Mesenchymal stem cell (in vitro differentiated cells and primary cell): ENCODE results near the gene DDX39B.

ENCODE experiments used
- DNase-seq: peaks from one replicate; pipeline ENCODE4 v3.0.0-alpha.2; 2013
- H2AFZ ChIP-seq: one replicate; pipeline ENCODE4 v1.6.1; 2013; ENCODE audit warnings: low read depth, mild to moderate bottlenecking, control low read depth, inconsistent platforms, low read length, moderate library complexity
- H2AK5ac ChIP-seq: 2 replicates; pipeline ENCODE4 v1.6.1; 2013; ENCODE audit warnings: low read length, moderate library complexity, mild to moderate bottlenecking, inconsistent platforms; ENCODE audit not compliant: severe bottlenecking
- H2BK120ac ChIP-seq: one replicate; pipeline ENCODE4 v1.6.1; 2013; ENCODE audit warnings: low read depth, mild to moderate bottlenecking, inconsistent platforms, low read length, moderate library complexity
- H2BK12ac ChIP-seq, 2 experiments: one replicate each; pipeline ENCODE4 v1.6.1; 2013; ENCODE audit warnings: inconsistent platforms in 2 of 2, low read length in 2 of 2, mild to moderate bottlenecking in 2 of 2, moderate library complexity in 2 of 2, control low read depth in 1 of 2
- H2BK15ac ChIP-seq: one replicate; pipeline ENCODE4 v1.6.1; 2013; ENCODE audit warnings: mild to moderate bottlenecking, low read depth, inconsistent platforms; ENCODE audit not compliant: poor library complexity, severe bottlenecking
- H2BK5ac ChIP-seq: 2 replicates; pipeline ENCODE4 v1.6.1; 2013; ENCODE audit warnings: low read depth, mild to moderate bottlenecking, low read length, control low read depth, inconsistent platforms; ENCODE audit not compliant: poor library complexity, severe bottlenecking
- H3K14ac ChIP-seq, 2 experiments: one replicate each; pipeline ENCODE4 v1.6.1; 2013; ENCODE audit warnings: inconsistent platforms in 2 of 2, low read length in 2 of 2, control low read depth in 1 of 2, mild to moderate bottlenecking in 1 of 2, moderate library complexity in 1 of 2
- H3K18ac ChIP-seq, 2 experiments: one replicate each; pipeline ENCODE4 v1.6.1; 2013; ENCODE audit warnings: inconsistent platforms in 2 of 2, low read length in 2 of 2, control low read depth in 1 of 2, low read depth in 1 of 2, mild to moderate bottlenecking in 1 of 2
- H3K23ac ChIP-seq, 2 experiments: one replicate each; pipeline ENCODE4 v1.6.1; 2013; ENCODE audit warnings: inconsistent platforms in 2 of 2, low read length in 2 of 2, mild to moderate bottlenecking in 2 of 2, moderate library complexity in 2 of 2, control low read depth in 1 of 2
- H3K27ac ChIP-seq: 2 replicates; pipeline ENCODE4 v1.5.1; 2013; ENCODE audit warnings: mild to moderate bottlenecking, moderate library complexity, low read length, control low read depth, inconsistent platforms; ENCODE audit not compliant: poor library complexity, severe bottlenecking
- H3K27me3 ChIP-seq, 2 experiments: 2 replicates each; pipeline versions ENCODE4 v1.6.1 to v1.7.0; 2013; ENCODE audit warnings: low read length in 2 of 2, mild to moderate bottlenecking in 2 of 2, moderate library complexity in 2 of 2, control low read depth in 1 of 2, inconsistent platforms in 1 of 2; ENCODE audit not compliant: control insufficient read depth in 1 of 2, insufficient read depth in 1 of 2
- H3K36me3 ChIP-seq, 2 experiments: 2 replicates each; pipeline versions ENCODE4 v1.6.1 to v1.7.0; 2013; ENCODE audit warnings: low read length in 2 of 2, control low read depth in 1 of 2, inconsistent platforms in 1 of 2, low read depth in 1 of 2, mild to moderate bottlenecking in 1 of 2; ENCODE audit not compliant: insufficient read depth in 2 of 2, control insufficient read depth in 1 of 2
- H3K4ac ChIP-seq, 2 experiments: one replicate each; pipeline ENCODE4 v1.6.1; 2013; ENCODE audit warnings: inconsistent platforms in 2 of 2, low read length in 2 of 2, mild to moderate bottlenecking in 2 of 2, moderate library complexity in 2 of 2, control low read depth in 1 of 2, low read depth in 1 of 2
- H3K4me1 ChIP-seq: 2 replicates; pipeline ENCODE4 v1.6.1; 2013; ENCODE audit warnings: low read depth, low read length, control low read depth; ENCODE audit not compliant: control insufficient read depth, insufficient read depth
- H3K4me2 ChIP-seq: 2 replicates; pipeline ENCODE4 v1.6.1; 2013; ENCODE audit warnings: low read length, mild to moderate bottlenecking, inconsistent platforms; ENCODE audit not compliant: poor library complexity, severe bottlenecking
- H3K4me3 ChIP-seq, 2 experiments: 2 replicates each; pipeline versions ENCODE4 v1.5.1 to v1.7.0; 2013; ENCODE audit warnings: low read length in 2 of 2, mild to moderate bottlenecking in 2 of 2, control low read depth in 1 of 2, low read depth in 1 of 2; ENCODE audit not compliant: insufficient read depth in 1 of 2
- H3K79me1 ChIP-seq: replicated peaks from 2 replicates; pipeline ENCODE4 v1.6.1; 2013; ENCODE audit warnings: mild to moderate bottlenecking, control low read depth, low read length, inconsistent platforms; ENCODE audit not compliant: poor library complexity, severe bottlenecking
- H3K9ac ChIP-seq: 2 replicates; pipeline ENCODE4 v1.7.0; 2013; ENCODE audit warnings: mild to moderate bottlenecking, low read length, moderate library complexity
- H3K9me3 ChIP-seq: 2 replicates; pipeline ENCODE4 v1.7.0; 2013; ENCODE audit warnings: mild to moderate bottlenecking, low read length; ENCODE audit not compliant: control insufficient read depth
- H4K8ac ChIP-seq: one replicate; pipeline ENCODE4 v1.6.1; 2013; ENCODE audit warnings: inconsistent platforms, mild to moderate bottlenecking, low read length, moderate library complexity
- H4K91ac ChIP-seq: one replicate; pipeline ENCODE4 v1.6.1; 2013; ENCODE audit warnings: mild to moderate bottlenecking, low read length, inconsistent platforms
- WGBS: methylation state at CpG from one replicate; pipeline ENCODE4 v1.1.7; 2013; ENCODE audit warnings: mixed read lengths; 5-methylcytosine and 5-hydroxymethylcytosine counted together

Gene DDX39B

GRCh38 chr6:31540640-31541039 is 1.2 kb downstream of the DDX39B start:
- H3K4me3 ChIP-seq = peak overlapping the region in 1 of 2 experiments; percentile 95
- H3K4me1 ChIP-seq = peaks cover 19% of the 10 kb centered on the region
- H3K27me3 ChIP-seq = no peaks in the 10 kb centered on the region
- H3K4me2 ChIP-seq = peak overlapping the region; percentile 78
- no peak overlapping the region for H3K23ac ChIP-seq
- H3K36me3 ChIP-seq = peaks cover 24 to 54% of the 10 kb centered on the region in 2 experiments
- 26% methylated on average over 2 of the region's 4 CpGs for WGBS
- no peak for DNase-seq
- peaks cover 16% of the 10 kb centered on the region for H3K79me1 ChIP-seq
- H2BK120ac ChIP-seq = no peak overlapping the region
- peak overlapping the region; percentile 28 to 37 for H3K18ac ChIP-seq
- H3K9me3 ChIP-seq = no peaks in the 10 kb centered on the region
- H2BK15ac ChIP-seq = no peak overlapping the region
- H2BK5ac ChIP-seq = no peak overlapping the region
- H3K9ac ChIP-seq = peak overlapping the region; percentile 98
- H4K8ac ChIP-seq = no peak overlapping the region
- no peak overlapping the region for H2AK5ac ChIP-seq
- no peak overlapping the region for H3K14ac ChIP-seq
- H4K91ac ChIP-seq = no peak overlapping the region
- H3K4ac ChIP-seq = peak overlapping the region in 1 of 2 experiments; percentile 98
- H3K27ac ChIP-seq = no peak overlapping the region
- H2AFZ ChIP-seq = no peak overlapping the region
- H2BK12ac ChIP-seq = no peak overlapping the region

DNA sequence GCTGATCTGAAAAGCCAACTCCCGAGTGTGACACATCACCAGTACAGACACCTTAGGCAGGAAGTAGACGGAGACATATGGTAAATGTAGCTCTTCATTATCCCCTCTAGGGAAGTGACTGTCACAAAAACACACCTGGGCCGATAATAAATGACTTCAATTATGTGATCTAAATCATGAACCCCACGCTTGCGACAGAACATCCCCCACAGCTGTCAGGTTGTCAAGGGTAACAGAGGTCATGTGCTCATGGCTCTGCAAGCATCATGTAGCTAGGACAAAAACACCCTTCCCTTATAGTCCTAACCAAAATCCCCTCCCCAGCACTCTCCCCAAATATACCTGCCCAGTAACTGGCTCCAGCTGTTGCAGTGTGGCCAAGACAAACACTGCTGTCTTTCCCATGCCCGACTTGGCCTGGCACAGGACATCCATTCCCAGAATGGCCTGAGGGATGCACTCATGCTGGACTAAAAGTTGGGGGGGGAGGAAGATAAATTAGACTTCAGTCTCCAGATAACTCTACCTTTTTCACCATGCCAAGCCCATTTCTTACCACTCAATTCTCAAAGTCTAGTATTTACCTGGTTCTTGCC is 2.9 kb downstream of the DDX39B start:
- peak overlapping the region; percentile 98 for H3K9ac ChIP-seq
- H3K36me3 ChIP-seq = peaks cover 38 to 71% of the 10 kb centered on the region in 2 experiments
- H4K8ac ChIP-seq = no peak overlapping the region
- 92% methylated on average over 6 of the region's 6 CpGs for WGBS
- H3K9me3 ChIP-seq = no peaks in the 10 kb centered on the region
- H2BK12ac ChIP-seq = no peak overlapping the region
- no peak overlapping the region for H3K4ac ChIP-seq
- H3K4me3 ChIP-seq = peak overlapping the region in 1 of 2 experiments; percentile 95
- no peak overlapping the region for H3K23ac ChIP-seq
- no peak overlapping the region for H3K18ac ChIP-seq
- no peak overlapping the region for H2BK15ac ChIP-seq
- H2AFZ ChIP-seq = no peak overlapping the region
- H2BK5ac ChIP-seq = no peak overlapping the region
- no peak overlapping the region for H3K27ac ChIP-seq
- no peak overlapping the region for H2BK120ac ChIP-seq
- no peak for DNase-seq
- no peak overlapping the region for H2AK5ac ChIP-seq
- H3K4me2 ChIP-seq = peak overlapping the region; percentile 83
- H3K14ac ChIP-seq = peak overlapping the region in 1 of 2 experiments; percentile 64
- peaks cover 19% of the 10 kb centered on the region for H3K79me1 ChIP-seq
- no peak overlapping the region for H4K91ac ChIP-seq
- no peaks in the 10 kb centered on the region for H3K27me3 ChIP-seq
- H3K4me1 ChIP-seq = peaks cover 17% of the 10 kb centered on the region

DNA sequence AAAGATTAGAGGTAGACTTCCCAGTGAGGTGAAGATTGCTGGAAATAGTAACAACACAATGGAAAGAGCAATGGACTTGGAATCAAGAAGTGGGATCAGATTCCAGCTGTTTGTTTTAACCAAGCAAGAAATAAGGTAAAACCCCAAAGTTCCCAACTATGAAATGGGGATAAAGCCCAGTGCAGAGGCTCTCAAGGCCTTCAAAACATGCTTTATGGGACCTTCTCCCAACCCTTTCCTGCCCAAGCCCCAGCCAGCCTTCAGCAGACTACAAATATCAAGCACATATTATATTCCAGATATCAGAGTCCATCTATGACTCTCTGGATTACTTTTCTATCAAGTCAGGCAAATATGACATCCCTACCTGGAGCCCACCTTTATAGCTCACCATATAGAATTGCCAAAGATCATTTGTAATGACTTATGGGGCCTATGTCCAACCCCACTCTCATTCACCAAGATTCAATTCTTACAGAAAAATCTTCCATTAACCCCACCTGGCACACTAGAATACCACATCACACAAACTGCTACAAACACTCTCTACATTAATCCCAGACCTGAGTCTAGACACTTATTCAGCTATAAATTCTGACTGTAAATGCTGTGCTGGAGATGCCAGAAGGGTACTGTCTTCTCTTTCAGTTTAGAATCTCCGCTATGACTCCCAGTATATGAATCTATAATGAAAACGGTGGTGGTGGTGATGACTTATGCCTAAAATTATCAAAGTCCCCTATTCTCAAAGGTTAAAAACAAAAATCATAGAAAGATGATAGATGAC is 6.1 kb downstream of the DDX39B start:
- no peak overlapping the region for H2BK120ac ChIP-seq
- H3K4ac ChIP-seq = no peak overlapping the region
- H3K23ac ChIP-seq = no peak overlapping the region
- H3K27ac ChIP-seq = no peak overlapping the region
- no peak overlapping the region for H3K14ac ChIP-seq
- no peak overlapping the region for H2AFZ ChIP-seq
- peak overlapping the region; percentile 16 for H3K9ac ChIP-seq
- H2AK5ac ChIP-seq = no peak overlapping the region
- H2BK5ac ChIP-seq = no peak overlapping the region
- H3K4me2 ChIP-seq = no peak overlapping the region
- H3K36me3 ChIP-seq = peaks cover 61 to 98% of the 10 kb centered on the region in 2 experiments
- H3K4me1 ChIP-seq = peaks cover 12% of the 10 kb centered on the region
- H3K27me3 ChIP-seq = no peaks in the 10 kb centered on the region
- H4K91ac ChIP-seq = no peak overlapping the region
- H3K9me3 ChIP-seq = no peaks in the 10 kb centered on the region
- no peak for DNase-seq
- no peak overlapping the region for H4K8ac ChIP-seq
- no peak overlapping the region for H3K18ac ChIP-seq
- H3K79me1 ChIP-seq = peaks cover 26% of the 10 kb centered on the region
- WGBS = no CpG with 5 or more reads among the region's 2 CpGs
- H2BK12ac ChIP-seq = no peak overlapping the region
- no peak overlapping the region for H2BK15ac ChIP-seq
- H3K4me3 ChIP-seq = no peak overlapping the region

- Histone ChIP-seq H3K4ac (no peak overlapping the region), H3K27ac (no peak overlapping the region), H3K4me3 (no peak overlapping the region), H3K14ac (no peak overlapping the region), H3K79me1 (peaks cover 28% of the 10 kb centered on the region), H4K8ac (no peak overlapping the region), H3K4me2 (no peak overlapping the region), H3K9ac (no peak overlapping the region), H2AFZ (no peak overlapping the region), H2BK120ac (no peak overlapping the region), H2BK15ac (no peak overlapping the region), H2BK5ac (no peak overlapping the region), H2AK5ac (no peak overlapping the region), H2BK12ac (no peak overlapping the region), H3K18ac (no peak overlapping the region), H3K4me1 (peaks cover 9% of the 10 kb centered on the region), H4K91ac (no peak overlapping the region), H3K36me3 (peaks cover 65 to 99% of the 10 kb centered on the region in 2 experiments), H3K23ac (no peak overlapping the region), H3K27me3 (no peaks in the 10 kb centered on the region), H3K9me3 (no peaks in the 10 kb centered on the region)
- DNase-seq = no peak
- WGBS = 92% methylated on average over 24 of the region's 24 CpGs
Observed at GRCh38 chr6:31534521-31535040, 7.2 kb downstream of the DDX39B start.
